RPMI7951 (cell line): ENCODE results near the gene HSD3B7. TPM values are rescaled to one million over a fixed set of nuclear protein-coding genes. Genes with fewer than 3 reads are reported as not detected.
"Not testable (repeated sequence)": the region's sequence is repeated elsewhere in the genome, so short reads cannot be mapped to it uniquely, and the experiment has no call there.

Experiments used
- DNase-seq: peaks from one replicate; pipeline ENCODE4 v3.0.0-alpha.2; 2012; ENCODE audit warnings: low read depth
- total RNA-seq: library from RNA; depleted of rRNA; stranded (reverse); fragments of >200 nt; shearing (Covaris generic); gene quantifications from 2 replicates; pipeline ENCODE4 v1.2.3, GENCODE V29; 2014; rRNA removed

HSD3B7 gene
- 10.9 and 16.3 TPM in 2 replicates for total RNA-seq

DNA sequence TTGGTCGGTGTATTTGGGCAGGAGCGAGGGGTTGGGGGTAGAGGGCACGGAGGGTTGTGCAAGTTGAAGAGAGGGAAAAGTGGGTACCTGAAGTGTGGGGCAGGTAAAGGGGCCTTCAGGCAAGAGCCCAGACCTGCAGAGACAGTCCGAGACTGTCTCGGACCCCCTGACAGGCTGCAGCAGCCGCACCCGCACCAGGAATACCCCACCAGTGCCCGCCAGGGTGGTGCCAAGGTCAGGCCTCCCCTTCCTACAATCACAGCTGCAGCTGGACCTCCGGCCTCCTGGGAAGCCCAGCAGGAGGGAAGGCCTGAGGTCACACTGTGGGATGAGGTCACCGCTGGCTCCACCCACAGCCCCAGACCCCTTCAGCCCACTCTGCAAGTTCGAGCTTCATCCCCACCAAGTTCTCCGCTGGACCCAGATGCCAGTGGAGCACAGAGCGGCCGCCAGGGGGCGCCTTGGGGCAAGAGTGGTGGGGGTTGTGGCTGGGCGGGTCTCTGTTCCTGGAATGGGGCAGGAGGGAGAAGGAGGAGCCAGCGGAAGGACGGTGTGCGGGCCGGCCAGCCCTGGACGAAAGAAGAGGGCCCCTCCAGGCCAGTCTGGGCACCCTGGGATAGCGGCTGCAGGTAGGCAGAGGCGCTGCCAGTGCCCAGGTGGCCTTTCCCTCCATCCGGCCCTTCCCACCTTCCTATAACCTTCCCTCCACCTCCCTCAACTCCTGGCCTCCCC is at the start of gene HSD3B7:
Gene HSD3B7 (plus strand): TSS at position 539 of the 732 bp plus-strand sequence. CDS start 452 bp downstream, outside the sequence.
- peak; percentile 67 for DNase-seq

- no peak for DNase-seq
Measured at GRCh38 chr16:30937692-30938091, 47.3 kb upstream of the HSD3B7 start.

GRCh38 chr16:30939571-30939970 is 45.4 kb upstream of the HSD3B7 start:
- DNase-seq, result not testable (repeated sequence)

DNA sequence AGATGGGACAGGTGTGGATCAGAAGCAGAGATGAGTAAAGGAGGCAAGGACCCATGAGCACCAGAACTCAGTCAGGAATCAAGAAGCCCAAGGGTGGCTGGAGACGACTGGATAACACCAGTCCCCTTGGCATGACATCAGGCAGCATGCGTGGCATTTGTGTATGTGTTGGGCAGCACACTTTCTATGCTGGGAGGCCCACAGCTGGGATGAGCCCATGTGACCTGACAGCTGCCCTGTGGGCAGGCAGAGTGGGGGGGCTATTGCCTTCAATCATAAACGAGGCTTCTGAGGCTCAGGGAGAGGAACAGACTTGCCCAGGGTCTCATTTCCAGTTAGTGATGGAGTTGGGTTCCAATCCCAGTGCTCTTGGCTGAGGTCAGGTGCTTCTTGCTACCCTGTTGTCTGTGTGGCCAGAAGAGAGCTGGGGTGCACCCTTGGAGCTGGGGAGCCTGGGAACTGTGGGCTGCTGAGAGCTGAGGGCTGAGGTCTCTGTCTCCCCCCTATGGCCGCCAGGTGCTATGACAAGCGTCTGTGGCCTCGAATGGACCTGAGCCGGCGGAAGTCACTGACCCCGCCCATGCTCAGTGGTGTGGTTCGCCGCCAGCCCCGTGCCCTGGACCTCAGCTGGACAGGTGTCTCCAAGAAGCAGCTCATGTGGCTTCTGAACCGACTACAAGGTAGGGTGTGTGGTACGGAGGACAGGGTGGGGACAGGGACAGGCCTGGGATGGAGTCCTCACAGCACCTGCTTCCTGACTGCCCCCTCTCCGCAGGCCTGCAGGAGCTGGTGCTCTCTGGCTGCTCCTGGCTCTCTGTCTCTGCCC is 43.2 kb upstream of the HSD3B7 start:
- peak; percentile 60 for DNase-seq

DNA sequence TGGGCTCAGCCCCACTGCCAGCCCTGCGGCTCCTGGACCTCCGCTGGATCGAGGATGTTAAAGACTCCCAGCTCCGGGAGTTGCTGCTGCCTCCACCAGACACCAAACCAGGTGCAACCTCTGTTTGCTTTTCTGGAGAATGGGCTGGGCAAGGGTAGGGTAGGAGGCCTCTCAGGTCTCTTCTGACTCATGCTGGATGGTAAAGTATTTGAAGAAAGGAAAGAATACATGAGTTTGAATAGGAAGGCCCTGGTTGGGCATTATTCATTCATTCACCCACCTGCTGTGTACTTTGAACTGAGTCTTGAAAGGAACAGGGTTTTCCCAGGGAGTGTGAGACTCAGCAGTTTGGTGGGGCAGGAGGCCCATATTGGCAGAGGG is 42.6 kb upstream of the HSD3B7 start:
- no peak for DNase-seq

DNA sequence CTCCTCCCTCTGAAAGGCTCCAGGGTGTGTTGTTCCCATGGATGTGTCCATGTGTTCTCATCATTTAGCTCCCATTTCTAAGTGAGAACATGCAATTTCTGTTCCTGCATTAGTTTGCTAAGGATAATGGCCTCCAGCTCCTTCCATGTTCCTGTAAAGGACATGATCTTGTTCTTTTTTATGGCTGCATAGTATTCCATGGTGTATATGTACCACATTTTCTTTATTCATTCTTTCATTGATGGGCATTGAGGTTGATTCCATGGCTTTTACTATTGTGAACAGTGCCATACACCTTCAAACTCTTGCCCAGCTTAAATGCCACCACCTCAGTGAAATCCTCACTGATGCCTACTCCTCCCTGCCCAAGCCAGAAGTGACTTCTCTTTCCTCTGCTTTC is 40.7 kb upstream of the HSD3B7 start:
- DNase-seq, result no peak

DNA sequence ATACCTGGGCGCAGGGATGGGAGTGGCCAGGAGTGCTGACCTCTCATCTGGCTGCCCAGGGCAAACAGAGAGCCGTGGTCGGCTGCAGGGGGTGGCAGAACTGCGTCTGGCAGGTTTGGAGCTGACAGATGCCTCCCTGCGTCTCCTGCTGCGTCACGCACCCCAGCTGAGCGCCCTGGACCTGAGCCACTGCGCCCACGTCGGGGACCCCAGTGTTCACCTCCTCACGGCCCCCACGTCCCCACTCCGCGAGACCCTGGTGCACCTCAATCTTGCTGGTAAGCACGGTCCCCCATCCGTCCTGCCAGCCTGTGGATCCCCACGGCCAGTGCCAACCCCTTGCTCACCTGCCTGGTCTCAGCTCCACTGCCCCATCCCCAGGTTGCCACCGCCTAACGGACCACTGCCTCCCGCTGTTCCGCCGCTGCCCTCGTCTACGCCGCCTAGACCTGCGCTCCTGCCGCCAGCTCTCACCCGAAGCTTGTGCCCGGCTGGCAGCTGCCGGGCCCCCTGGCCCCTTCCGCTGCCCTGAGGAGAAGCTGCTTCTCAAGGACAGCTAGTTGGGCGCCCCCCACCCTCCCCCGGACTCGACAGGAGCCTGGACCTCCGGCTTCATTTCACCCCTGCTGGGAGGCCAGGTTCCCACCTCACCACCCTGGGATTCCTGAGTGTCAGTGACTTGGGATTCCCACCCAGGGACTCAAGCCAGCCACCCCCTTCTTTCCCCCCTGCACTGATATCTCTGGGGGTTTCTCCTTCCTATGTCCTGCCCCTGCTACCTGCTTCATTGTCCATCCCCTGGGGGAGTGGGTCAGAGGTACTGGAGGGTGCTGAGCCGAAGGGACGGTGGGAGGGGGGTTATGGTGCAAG is 38.1 kb upstream of the HSD3B7 start:
- DNase-seq, result no peak

- DNase-seq, result no peak
Measured at GRCh38 chr16:30947541-30947858, 37.5 kb upstream of the HSD3B7 start.

DNA sequence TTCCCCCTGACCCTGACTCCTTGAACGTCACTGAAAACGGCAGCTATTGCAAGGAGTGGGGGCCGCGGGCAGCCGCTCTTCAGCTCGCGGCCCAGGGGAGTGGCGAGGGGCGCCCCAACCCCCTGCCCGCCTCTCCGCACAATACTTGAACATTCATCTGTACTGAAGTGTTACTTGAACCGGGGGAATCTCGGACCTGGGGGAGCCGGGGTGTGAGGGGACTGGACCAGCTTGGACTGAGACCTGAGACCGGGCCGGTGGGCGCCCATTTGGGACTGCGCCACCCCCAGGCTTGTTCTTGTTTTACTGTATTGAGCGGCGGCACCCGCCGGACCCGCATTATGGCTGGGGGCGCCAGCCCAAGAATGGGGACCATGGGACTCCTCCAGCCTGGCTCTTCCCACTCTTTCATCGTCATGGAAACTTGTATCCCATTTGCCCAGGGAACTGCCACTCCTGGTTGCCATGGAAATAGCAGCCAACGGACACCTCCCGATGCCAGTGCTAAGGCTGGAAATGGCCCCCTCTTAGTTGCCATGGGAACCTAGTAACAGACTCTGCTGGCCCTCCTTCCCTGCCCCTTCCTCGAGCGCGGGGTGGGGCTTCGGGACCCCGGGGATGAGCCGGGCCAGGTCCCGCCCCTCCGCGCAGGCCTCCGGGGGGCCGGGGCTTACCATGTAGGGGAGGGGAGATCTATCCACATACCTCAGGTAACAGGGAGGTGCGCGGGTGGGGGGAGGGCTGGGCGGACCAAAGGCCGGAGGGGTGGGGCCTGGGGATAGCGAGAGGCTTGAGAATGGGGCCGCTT is 36.9 kb upstream of the HSD3B7 start:
- DNase-seq, result peak; percentile 96

GRCh38 chr16:30948667-30949649 is 36.0 kb upstream of the HSD3B7 start, which contains the start of gene ORAI3:
ORAI3 (plus strand) TSS chr16:30949068; CDS start chr16:30949290, 222 bp downstream.
- DNase-seq, result peak; percentile 67

DNA sequence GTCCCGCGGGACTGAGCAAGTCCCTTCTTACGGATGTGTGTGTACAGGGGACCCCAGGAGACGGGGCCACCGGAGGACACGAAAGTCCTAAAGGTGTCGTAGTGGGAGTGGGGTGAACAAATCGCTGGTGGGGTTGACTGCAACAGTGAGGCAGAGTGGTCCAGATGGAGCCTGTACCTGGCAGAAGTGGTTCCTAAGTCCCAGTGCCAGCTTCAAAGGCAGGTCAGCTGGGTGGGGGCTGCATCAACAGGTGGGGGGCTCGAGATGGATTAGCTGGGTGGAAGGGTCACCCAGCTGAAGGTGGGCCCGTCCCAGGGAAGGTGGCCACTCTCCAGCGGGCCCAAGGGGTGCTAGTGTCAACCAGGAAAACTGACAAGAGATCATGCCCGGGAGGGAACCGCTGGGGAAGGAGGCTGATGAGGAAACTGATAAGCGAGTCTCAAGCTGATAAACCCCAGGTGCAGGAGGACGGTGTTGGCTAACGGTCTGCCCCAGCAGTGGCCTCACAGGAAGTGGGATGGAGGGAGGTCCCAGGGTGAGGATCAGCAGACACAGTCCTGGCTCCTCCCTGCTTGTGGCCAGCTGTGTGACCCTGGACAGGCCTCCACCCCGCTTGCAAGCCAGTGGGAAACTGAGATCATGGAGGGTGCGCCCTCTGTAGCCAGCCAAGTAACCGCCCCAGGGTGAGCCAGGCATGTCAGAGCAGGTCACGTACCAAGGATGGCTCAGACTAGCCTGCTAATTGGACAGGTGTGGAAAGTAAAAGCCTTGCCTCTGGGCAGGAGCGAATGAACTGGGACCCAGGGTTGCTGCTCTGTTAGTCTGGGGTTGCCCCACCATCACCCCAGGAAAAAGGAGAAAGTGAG is 35.1 kb upstream of the HSD3B7 start:
- peak; percentile 92 for DNase-seq

GRCh38 chr16:30950516-30951065 is 34.4 kb upstream of the HSD3B7 start:
- no peak for DNase-seq

DNA sequence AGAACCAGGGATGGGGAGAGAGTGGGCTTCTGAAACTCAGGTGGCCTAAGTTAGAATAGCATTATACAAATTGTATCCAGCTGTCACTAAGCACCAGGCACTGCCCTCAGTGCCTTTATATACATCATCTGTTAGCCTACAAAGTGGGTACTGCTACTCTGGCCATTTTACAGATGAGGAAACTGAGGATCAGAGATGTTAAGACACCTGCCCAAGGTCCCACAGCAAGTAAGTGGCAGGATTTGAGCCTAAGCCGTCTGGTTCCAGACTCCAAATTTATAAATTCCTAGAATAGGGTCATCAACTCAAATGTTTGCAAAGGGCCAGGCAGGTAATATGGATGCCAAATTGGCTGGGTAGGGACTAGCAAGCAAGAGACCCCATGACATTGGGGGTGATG is 33.8 kb upstream of the HSD3B7 start:
- no peak for DNase-seq

GRCh38 chr16:30951750-30952149 is 33.3 kb upstream of the HSD3B7 start:
- DNase-seq, result no peak

DNA sequence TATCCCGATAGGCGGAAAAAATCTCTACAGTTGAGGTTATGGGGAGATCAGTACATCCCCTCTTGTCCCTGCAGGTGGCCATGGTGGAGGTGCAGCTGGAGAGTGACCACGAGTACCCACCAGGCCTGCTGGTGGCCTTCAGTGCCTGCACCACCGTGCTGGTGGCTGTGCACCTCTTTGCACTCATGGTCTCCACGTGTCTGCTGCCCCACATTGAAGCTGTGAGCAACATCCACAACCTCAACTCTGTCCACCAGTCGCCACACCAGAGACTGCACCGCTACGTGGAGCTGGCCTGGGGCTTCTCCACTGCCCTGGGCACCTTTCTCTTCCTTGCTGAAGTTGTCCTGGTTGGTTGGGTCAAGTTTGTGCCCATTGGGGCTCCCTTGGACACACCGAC is 31.9 kb upstream of the HSD3B7 start:
- no peak for DNase-seq

- DNase-seq, result peak; percentile 62
Measured at GRCh38 chr16:30953511-30954124, 31.4 kb upstream of the HSD3B7 start.

DNA sequence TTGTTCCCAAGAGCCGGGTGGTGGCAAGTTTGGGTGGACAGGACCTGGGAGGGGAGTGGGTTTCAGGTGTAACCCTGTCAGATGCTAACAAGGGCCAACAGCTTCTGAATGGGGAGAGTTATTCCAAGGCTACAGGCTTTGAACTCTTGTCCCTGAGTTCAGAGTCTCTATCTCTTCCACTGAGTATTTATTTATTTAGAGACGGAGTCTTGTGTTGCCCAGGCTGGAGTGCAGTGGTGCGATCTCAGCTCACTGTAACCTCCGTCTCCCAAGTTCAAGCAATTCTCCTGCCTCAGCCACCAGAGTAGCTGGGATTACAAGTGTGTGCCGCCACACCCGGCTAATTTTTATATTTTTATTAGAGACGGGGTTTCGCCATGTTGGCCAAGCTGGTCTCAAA is 30.0 kb upstream of the HSD3B7 start:
- no peak for DNase-seq
